Hematopoietic multipotent progenitor cell treated with erythropoietin and hydrocortisone succinate and interleukin-3 and kit ligand, for 6 days (in vitro differentiated cells): ENCODE results near the gene LDLRAP1.
A peak's percentile ranks its signal among the peaks of the same experiment; 100 is the strongest.

ENCODE experiments used
- DNase-seq: peaks from one replicate; pipeline ENCODE4 v3.0.0-alpha.2; 2015

Gene LDLRAP1

GRCh38 chr1:25544243-25544764 is 898 bp downstream of the LDLRAP1 start:
- no peak for DNase-seq

- DNase-seq = peak; percentile 27
Observed at GRCh38 chr1:25544819-25545218, 1.4 kb downstream of the LDLRAP1 start.

- DNase-seq = no peak
Observed at GRCh38 chr1:25545767-25546166, 2.4 kb downstream of the LDLRAP1 start.

- DNase-seq = no peak
Observed at GRCh38 chr1:25546193-25546592, 2.8 kb downstream of the LDLRAP1 start.

GRCh38 chr1:25548601-25549000 is 5.2 kb downstream of the LDLRAP1 start:
- no peak for DNase-seq

GRCh38 chr1:25549273-25550154 is 6.1 kb downstream of the LDLRAP1 start:
- DNase-seq = peak; percentile 95

- DNase-seq = peak; percentile 64
Observed at GRCh38 chr1:25550155-25550506, 6.7 kb downstream of the LDLRAP1 start.

GRCh38 chr1:25550683-25551310 is 7.4 kb downstream of the LDLRAP1 start:
- DNase-seq = no peak

GRCh38 chr1:25553749-25554429 is 10.5 kb downstream of the LDLRAP1 start:
- peak; percentile 54 for DNase-seq

- DNase-seq = no peak
Observed at GRCh38 chr1:25554430-25554780, 11.0 kb downstream of the LDLRAP1 start.

- DNase-seq = no peak
Observed at GRCh38 chr1:25554886-25555752, 11.7 kb downstream of the LDLRAP1 start.

- DNase-seq = no peak
Observed at GRCh38 chr1:25555753-25556092, 12.3 kb downstream of the LDLRAP1 start.

- DNase-seq = no peak
Observed at GRCh38 chr1:25556132-25556670, 12.8 kb downstream of the LDLRAP1 start.

GRCh38 chr1:25556791-25557476 is 13.5 kb downstream of the LDLRAP1 start:
- DNase-seq = peak; percentile 99

GRCh38 chr1:25557543-25557942 is 14.1 kb downstream of the LDLRAP1 start:
- no peak for DNase-seq

- no peak for DNase-seq
Observed at GRCh38 chr1:25559031-25559430, 15.6 kb downstream of the LDLRAP1 start.

GRCh38 chr1:25560001-25560400 is 16.6 kb downstream of the LDLRAP1 start:
- no peak for DNase-seq

- DNase-seq = no peak
Observed at GRCh38 chr1:25560788-25561187, 17.4 kb downstream of the LDLRAP1 start.

GRCh38 chr1:25561421-25562100 is 18.2 kb downstream of the LDLRAP1 start:
- no peak for DNase-seq

- peak; percentile 41 for DNase-seq
Observed at GRCh38 chr1:25562101-25562927, 18.9 kb downstream of the LDLRAP1 start.
